ENCODE measurements around the gene JAKMIP1.

Gene JAKMIP1

DNA sequence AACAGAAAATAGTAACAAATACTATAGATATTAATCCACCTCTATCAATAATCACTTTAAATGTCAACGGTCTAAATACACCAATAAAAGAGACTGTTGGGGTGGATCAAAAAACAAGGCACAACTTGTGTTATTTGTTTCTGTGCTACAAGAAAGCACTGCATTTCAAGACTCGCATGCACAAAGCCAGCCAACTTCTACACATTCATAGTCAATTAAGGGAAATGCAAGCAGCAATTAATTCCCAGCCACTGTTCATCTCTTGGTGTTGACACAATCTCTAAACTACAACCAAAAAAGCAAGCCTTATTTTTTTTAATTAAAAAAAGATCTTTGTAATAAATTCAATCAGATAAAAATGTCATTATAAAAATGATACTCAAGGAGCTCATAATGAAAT is 67.6 kb downstream of the JAKMIP1 start:
- no peak overlapping the region for H3K9ac ChIP-seq (ENCODE audit: low read length)
- peaks cover 94% of the 10 kb centered on the region for H3K79me2 ChIP-seq (ENCODE audit: low read length)
- H3K27ac ChIP-seq (ENCODE audit: low read length) = no peak overlapping the region
- no peak overlapping the region for H2AFZ ChIP-seq (ENCODE audit: low read length)
- H3F3A ChIP-seq (ENCODE audit: insufficient read depth, low read length) = no peaks in the 10 kb centered on the region
- H3K9me2 ChIP-seq (replicated peaks; ENCODE audit: insufficient read depth, low read length) = no peaks in the 10 kb centered on the region
- H3K4me3 ChIP-seq (ENCODE audit: low read length) = no peak overlapping the region
- TF ChIP-seq, protein P1, sequence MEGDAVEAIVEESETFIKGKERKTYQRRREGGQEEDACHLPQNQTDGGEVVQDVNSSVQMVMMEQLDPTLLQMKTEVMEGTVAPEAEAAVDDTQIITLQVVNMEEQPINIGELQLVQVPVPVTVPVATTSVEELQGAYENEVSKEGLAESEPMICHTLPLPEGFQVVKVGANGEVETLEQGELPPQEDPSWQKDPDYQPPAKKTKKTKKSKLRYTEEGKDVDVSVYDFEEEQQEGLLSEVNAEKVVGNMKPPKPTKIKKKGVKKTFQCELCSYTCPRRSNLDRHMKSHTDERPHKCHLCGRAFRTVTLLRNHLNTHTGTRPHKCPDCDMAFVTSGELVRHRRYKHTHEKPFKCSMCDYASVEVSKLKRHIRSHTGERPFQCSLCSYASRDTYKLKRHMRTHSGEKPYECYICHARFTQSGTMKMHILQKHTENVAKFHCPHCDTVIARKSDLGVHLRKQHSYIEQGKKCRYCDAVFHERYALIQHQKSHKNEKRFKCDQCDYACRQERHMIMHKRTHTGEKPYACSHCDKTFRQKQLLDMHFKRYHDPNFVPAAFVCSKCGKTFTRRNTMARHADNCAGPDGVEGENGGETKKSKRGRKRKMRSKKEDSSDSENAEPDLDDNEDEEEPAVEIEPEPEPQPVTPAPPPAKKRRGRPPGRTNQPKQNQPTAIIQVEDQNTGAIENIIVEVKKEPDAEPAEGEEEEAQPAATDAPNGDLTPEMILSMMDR (IDR thresholded peaks at IDR 0.05; ENCODE audit: low read length) = no peak
- TF ChIP-seq EZH2 (optimal IDR thresholded peaks at IDR 0.05; ENCODE audit: low read depth, low read length) = no peak
- no peak for TF ChIP-seq EZH2phosphoT487 (IDR thresholded peaks at IDR 0.05; ENCODE audit: low read length)
- no peaks in the 10 kb centered on the region for H3K36me3 ChIP-seq (replicated peaks; ENCODE audit: insufficient read depth, low read length)
- no peaks in the 10 kb centered on the region; the same call in 1 of the 2 replicates for H4K20me1 ChIP-seq (ENCODE audit: insufficient read depth, low read length)
- H3K4me1 ChIP-seq (ENCODE audit: low read length) = no peaks in the 10 kb centered on the region; the same call in 1 of the 2 replicates
- no peaks in the 10 kb centered on the region for H3K27me3 ChIP-seq (replicated peaks; ENCODE audit: insufficient read depth, low read length)
- no peaks in the 10 kb centered on the region for H3K9me3 ChIP-seq (replicated peaks; ENCODE audit: insufficient read depth, low read length)
- no peak for DNase-seq
- H3K4me2 ChIP-seq (ENCODE audit: low read depth, low read length) = no peak overlapping the region

DNA sequence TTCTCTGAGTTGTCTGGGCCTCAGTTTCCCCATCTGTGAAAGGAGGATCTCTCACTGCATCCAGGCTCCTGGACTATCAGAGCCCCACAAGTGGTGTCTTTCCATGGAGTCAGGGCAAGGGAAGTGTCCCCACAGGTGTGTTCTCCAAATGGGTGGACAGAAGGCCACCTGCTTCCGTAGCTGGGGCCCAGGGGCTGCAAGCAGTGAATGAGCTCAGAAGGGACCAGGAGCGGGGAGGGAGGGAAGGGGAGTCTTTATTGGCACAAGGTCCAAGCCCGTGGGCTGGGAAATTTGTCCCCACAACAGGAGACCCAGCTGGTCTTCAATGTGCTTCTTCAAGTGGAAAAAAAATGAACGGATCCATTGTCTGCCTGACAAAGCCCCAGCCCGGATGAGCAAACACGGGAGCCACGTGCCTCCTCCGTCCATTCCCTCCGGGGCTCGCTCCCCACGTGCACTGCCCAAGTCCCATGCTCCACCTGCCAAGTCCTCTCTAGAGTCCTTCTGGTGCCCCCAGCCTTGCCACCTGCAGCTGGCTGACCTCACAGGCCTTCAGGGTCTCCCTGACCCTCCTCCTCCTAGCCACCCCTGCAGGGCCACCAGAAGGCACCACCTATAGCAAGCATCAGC is 72.0 kb downstream of the JAKMIP1 start:
- H2AFZ ChIP-seq (ENCODE audit: low read length) = no peak overlapping the region
- no peak overlapping the region for H3K4me2 ChIP-seq (ENCODE audit: low read depth, low read length)
- no peak for DNase-seq
- no peaks in the 10 kb centered on the region for H3K4me1 ChIP-seq (ENCODE audit: low read length)
- no peaks in the 10 kb centered on the region for H3F3A ChIP-seq (ENCODE audit: insufficient read depth, low read length)
- no peaks in the 10 kb centered on the region for H3K9me2 ChIP-seq (replicated peaks; ENCODE audit: insufficient read depth, low read length)
- H3K79me2 ChIP-seq (ENCODE audit: low read length) = peaks cover 89% of the 10 kb centered on the region
- H3K36me3 ChIP-seq (replicated peaks; ENCODE audit: insufficient read depth, low read length) = no peaks in the 10 kb centered on the region
- no peak overlapping the region for H3K27ac ChIP-seq (ENCODE audit: low read length)
- no peak overlapping the region for H3K4me3 ChIP-seq (ENCODE audit: low read length)
- no peak overlapping the region for H3K9ac ChIP-seq (ENCODE audit: low read length)
- no peaks in the 10 kb centered on the region for H3K27me3 ChIP-seq (replicated peaks; ENCODE audit: insufficient read depth, low read length)
- no peaks in the 10 kb centered on the region for H3K9me3 ChIP-seq (replicated peaks; ENCODE audit: insufficient read depth, low read length)
- TF ChIP-seq EZH2 (optimal IDR thresholded peaks at IDR 0.05; ENCODE audit: low read depth, low read length) = no peak
- no peak for TF ChIP-seq EZH2phosphoT487 (IDR thresholded peaks at IDR 0.05; ENCODE audit: low read length)
- TF ChIP-seq, protein P1 (IDR thresholded peaks at IDR 0.05; ENCODE audit: low read length) = no peak
- peaks cover 3% of the 10 kb centered on the region; the same call in 1 of the 2 replicates for H4K20me1 ChIP-seq (ENCODE audit: insufficient read depth, low read length)

DNA sequence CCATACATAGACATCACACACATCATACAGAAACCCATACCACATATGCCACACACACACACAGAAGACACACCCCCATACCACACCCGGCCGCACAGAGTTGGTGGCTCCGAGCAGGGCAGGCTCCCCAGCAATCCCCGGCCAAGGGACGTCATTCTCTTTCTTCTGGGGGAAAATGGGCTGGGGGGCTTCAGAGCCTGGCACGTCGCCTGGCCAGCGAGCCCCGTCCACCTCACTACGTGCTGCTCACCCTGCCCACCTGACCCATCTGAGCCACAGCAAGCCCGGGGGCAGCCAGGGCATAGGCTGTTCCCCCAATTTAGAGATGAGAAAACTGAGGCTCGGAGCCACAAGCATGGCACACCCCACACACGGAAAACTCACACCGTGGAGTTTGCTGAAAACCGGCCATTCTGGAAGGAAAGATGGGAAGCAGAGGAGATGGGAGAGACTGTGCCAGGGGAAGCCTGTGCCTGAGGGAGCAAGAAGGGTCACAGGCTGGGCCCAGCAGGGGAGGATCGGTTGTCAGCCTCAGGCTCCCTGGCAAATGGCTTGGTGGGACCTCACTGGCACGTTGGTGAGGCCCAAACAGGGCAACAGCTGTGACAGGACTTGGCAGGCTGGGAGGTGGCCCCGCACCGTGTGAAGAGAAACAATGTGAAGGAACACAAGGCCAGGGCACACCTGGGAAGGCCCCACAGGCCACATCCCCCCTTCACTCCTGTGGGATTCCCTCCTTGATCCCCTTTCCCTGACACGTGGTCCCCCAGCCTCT is 73.2 kb downstream of the JAKMIP1 start:
- Histone ChIP-seq H3K9me3 (replicated peaks; ENCODE audit: insufficient read depth, low read length) (no peaks in the 10 kb centered on the region), H3K36me3 (replicated peaks; ENCODE audit: insufficient read depth, low read length) (no peaks in the 10 kb centered on the region), H3K9me2 (replicated peaks; ENCODE audit: insufficient read depth, low read length) (no peaks in the 10 kb centered on the region), H2AFZ (ENCODE audit: low read length) (no peak overlapping the region), H3F3A (ENCODE audit: insufficient read depth, low read length) (no peaks in the 10 kb centered on the region), H3K4me3 (ENCODE audit: low read length) (no peak overlapping the region), H3K27me3 (replicated peaks; ENCODE audit: insufficient read depth, low read length) (no peaks in the 10 kb centered on the region), H3K79me2 (ENCODE audit: low read length) (peaks cover 90% of the 10 kb centered on the region), H3K4me2 (ENCODE audit: low read depth, low read length) (no peak overlapping the region), H3K27ac (ENCODE audit: low read length) (no peak overlapping the region), H4K20me1 (ENCODE audit: insufficient read depth, low read length) (peaks cover 3% of the 10 kb centered on the region; the same call in 1 of the 2 replicates), H3K4me1 (ENCODE audit: low read length) (no peaks in the 10 kb centered on the region), H3K9ac (ENCODE audit: low read length) (no peak overlapping the region)
- no peak for DNase-seq
- no peak for TF ChIP-seq EZH2 (optimal IDR thresholded peaks at IDR 0.05; ENCODE audit: low read depth, low read length)
- TF ChIP-seq, protein P1 (IDR thresholded peaks at IDR 0.05; ENCODE audit: low read length) = no peak
- TF ChIP-seq EZH2phosphoT487 (IDR thresholded peaks at IDR 0.05; ENCODE audit: low read length) = no peak

All from MM.1S (cell line).